Kidney glomerular epithelial cell (primary cell): ENCODE measurements around the gene SRGAP1.
A peak's percentile ranks its signal among the peaks of the same experiment; 100 is the strongest.
"Not testable (repeated sequence)": the region's sequence is repeated elsewhere in the genome, so short reads cannot be mapped to it uniquely, and the experiment has no call there.

Experiments
- DNase-seq: peaks from one replicate; lab custom pipeline; 2025; lab: John Stamatoyannopoulos, UW

SRGAP1 gene

DNA sequence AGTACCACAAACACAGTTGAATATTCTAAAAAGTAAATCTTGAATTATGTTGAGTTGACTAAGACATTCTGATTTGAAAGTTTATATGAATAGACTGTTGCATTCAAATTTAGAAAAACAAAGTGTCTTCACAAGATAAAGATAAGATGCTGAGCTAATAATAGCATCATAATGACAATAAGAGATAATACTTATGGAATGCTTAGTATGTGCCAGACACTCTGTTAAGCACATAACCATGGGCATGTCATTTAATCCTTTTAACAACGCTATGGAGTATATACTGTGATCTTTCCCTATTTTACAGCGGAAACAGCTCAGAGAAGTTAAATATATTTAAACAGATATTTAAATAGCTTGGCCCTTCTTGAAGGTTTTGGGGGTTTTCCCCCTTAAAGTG, 163.4 kb downstream of the SRGAP1 start:
- no peak for DNase-seq

DNA sequence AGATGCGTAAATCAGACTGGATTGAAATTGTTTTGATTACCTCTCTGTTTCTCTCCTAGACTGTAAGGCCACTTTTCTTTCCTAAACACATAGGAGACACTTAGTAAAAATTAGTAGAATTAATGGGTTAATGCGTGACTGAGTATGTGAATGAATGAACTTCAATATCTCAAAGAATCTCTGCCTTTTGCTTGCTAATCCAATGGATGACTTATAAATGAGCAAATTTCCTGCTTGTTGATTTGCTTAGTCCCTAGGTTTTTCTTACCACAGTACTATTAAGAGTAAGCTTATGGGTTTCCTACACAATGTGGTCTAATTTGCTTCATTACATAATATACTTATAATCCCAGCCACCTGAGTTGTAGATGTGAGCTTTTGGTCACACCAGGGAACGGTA, 164.1 kb downstream of the SRGAP1 start:
- peak; percentile 62 for DNase-seq

DNA sequence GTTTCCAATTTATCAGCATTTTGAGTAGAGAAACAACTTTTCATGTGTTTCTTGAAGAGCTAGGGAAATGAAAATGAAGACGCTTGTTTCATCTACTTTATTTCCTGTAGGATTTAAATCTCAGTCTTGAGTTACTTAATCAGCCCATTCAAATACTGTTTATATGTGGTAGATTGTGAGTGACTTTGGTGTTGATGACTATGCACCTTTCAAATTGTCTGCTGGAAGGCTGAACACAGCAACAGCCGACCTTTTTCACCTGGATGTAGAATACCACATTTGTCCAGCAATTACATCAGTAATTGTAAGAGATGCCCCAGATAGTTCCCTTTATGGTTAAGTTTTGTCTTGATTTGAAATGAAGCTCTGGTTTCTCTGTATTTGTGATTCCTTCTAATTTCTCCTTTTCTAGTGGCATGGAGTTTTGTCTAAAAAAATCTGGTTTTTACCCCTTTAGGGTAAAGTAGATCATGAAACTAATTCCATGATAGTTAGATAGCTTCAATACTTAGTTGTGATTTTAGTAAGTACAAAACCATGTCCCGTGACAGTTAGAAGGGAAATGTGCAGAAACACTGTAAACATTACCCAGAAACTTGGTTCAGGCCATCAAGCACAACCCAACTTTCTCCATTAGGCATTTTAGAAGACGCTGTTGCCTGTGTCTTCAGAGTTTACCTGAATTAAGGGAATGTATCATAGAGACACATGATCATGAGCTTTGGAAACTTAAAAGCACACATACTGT, 165.0 kb downstream of the SRGAP1 start:
- peak; percentile 46 for DNase-seq

DNA sequence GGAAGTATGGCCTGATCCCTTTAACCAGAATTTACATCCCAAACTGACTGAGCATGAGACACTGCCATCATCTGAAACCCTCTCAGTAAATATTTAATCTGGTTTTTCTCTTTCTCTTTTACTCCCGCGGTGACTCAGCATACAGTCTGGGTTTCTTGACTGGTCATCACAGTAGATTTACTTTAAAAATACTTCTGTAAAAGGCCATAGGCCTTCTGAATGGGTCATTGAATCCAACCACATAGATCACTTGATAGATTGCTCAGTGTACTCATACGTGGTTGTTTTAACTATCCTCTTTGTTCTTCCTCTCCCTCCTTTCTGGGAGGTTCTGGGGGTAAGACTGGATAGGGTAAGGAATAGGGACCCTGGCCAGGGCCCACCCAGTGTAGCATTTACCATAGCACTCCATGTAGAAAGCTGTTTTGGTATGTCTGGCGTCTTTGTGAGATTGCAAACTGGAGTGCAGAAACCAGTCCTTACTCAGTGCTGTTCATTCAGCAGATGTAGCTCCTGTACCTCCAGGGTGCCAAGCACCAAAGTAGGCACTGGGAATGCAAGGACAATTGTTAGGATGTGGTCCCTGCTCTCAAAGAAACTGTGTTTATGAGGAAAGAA, 165.7 kb downstream of the SRGAP1 start:
- DNase-seq: peak; percentile 98

DNA sequence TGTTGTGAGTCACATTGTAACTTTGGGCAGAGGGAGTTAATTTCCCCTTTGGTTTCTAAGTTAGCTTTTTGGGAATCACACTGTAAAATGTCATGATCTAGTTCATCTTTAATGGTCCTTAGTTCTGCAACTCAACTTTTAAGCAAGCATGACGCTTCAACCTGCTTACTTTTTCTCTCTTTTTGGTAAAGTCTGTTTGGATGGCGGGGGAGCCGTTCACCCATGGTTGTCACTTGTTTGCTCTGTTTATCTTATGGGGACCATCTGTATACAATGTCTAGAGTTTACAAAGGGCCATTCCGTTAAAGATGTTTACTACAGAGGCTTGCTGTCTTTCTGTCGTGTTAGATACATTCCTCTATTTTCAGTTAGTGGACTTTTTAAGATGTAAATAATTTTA, 172.0 kb downstream of the SRGAP1 start:
- no peak for DNase-seq

DNA sequence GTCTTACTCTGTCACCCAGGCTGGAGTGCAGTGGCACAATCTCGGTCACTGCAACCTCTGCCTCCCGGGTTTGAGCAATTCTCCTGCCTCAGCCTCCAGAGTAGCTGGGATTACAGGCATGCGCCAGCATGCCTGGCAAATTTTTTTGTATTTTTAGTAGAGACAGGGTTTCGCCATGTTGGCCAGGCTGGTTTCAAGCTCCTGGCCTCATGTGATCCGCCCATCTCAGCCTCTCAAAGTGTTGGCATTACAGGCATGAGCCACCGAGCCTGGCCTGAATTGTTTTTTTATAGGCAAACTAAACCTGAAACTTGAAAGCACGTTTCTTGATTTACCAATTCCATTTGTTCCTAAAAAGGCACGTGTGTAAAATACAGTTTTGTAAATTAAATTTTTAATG, 173.6 kb downstream of the SRGAP1 start:
- not testable (repeated sequence) for DNase-seq

DNA sequence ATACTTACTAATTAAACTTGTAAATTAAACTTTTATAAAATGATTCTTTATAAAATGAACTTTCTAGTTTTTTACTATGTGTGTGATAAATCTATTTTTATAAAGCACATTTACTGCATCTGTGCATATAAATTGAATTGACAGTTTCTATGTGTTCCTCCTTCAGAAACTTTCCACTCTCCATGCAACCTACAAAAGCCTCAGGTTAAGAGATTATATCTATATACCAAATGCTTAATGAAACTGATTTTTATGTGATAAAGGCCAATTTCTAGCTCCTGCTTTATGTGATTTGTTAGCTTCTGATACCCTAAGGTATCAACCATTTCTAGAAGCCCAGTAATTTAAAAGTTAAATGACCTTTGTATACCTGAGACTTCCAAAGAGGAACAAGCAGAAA, 174.0 kb downstream of the SRGAP1 start:
- DNase-seq: no peak

DNA sequence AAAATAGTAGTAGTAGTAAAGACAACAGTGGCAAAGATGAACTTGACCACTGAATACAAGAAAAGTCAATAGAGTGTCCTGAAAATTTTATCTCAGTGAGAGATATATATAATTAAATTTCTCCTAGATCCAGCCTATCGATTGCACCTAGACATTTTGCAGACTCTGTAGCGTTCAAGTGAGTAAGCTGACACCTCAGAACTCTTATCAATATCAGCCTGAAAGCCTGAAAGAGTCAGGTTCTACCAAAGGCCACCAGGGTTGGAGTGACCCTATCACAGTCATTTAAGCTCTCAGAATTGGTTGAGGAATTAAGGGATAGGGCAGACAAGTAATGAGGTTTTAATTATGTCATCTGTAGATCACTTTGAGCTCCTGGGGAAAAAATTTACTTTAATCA, 174.6 kb downstream of the SRGAP1 start:
- DNase-seq: no peak

DNA sequence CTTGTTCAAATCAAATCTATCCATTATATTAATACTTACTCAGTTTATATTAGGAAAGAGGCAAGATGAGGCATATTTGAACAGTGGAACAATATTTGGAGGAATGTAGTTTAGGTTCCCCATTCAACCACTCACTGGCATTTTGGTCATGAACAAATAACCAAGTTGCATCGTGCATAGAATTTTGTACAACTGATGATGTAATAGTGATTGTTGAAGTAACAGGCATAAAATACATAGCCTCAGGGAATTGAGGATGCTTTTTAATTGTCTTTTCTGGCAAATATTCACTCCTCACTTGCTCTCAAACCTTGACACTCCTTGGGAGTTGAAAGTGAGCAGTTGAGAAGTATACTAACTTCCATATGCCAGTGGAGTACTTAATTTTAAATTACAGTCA, 175.2 kb downstream of the SRGAP1 start:
- no peak for DNase-seq

DNA sequence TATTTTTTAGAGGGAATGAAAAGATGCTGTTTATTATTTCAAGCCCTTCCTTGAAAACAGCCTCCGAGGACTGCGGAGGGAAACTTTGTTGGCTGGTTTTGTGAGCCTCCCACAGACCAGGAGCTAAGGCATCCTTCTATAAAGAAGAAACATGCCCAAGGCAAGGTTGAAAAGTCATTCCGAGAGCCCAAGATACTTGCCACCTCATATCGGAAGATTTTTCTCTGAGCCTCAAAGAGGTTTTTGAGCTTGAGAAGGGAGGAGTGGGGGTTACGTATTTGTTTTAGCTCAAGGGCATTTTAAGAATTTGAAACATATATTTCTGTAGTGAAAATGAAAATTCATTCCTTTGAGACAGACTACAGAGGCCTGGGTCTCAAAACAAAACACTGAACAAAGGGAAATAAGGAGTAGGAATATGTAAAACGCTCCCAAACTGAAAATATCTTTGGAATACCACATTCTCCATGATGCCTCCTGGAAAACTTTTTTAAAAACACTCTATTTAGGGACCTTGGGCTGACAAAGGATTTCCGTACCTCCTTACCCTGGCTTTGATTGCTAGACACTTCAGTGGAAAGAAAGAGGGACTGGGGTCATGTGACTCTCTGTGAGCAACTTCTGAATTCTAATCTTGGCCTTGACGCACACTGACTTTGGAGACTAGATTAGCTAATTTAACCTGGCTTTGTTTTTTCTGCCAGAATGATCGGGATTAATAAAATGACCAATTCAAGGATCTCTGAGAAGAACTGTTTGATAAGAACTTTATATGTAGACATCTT, 180.9 kb downstream of the SRGAP1 start:
- DNase-seq: no peak

DNA sequence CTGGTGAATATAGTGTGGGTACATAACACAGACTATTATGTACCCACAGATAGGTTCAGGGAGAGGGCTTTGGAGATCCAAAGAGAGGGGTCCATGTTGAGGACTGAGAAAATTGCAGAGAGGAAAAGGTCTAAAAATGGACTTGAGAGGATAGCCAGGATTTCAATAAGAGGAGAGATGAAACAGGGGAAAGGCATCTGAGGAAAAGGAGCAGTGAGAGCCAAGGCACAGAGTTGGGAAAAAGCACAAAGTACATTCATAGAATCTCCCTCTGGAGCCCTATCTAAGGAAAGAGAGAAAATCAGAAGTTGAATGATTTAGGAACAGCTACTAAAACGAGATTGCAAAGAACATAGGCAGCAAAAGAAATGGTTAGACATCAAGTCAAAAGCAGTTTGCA, 182.8 kb downstream of the SRGAP1 start:
- DNase-seq: no peak

DNA sequence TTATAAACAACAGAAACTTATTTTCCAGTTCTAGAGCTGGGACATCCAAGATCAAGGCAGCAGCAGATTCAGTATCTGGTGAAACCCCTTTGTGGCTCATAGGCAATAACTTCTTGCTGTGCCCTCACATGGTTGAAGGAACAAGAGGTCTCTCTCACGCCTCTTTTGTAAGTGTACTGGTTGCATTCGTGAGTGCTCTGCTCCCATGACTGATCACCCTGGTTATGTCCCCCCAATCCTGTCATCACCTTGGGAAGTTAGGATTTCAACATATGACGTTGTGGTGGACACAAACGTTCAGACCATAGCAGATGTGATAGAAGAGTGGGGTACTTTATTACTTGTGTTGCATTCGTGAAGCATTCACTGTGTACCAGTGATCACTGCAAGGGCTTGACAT, 184.0 kb downstream of the SRGAP1 start:
- no peak for DNase-seq

DNA sequence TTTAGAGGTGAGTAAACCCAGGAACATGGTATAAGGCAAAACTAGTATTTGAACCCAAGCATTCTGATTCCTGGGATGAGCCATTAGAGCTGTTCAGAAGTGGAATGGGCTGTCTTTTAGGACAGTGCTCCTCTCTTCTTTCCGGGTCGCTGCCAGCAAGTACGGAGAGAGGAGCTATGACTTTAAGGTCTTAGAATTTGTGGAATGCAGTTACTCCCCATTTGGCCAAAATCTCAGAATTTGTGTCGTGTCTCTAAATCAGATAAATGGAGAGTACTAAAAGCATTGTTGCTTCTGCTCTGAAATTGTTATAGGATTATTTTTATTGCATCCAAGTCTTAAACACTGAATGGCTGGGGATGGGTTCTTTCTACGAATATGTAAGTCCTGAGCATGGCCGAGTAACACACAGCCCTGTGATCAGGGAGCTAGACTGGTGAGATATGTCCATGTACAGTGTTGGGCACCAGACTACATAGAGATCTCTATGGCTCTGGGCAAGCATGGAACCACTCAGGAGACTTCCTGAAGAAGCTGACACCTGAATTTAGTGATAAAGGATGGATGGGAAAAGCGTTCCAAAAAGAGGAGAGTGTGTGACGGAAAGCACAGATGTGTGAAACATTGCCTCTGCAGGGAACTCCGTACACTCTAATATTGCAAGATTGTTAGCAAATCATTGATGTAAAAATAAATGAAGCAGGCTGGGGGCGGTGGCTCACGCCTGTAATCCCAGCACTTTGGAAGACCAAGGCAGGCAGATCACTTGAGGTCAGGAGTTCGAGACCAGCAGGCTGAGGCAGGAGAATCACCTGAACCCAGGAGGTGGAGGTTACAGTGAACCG, 184.7 kb downstream of the SRGAP1 start:
- DNase-seq: no peak

DNA sequence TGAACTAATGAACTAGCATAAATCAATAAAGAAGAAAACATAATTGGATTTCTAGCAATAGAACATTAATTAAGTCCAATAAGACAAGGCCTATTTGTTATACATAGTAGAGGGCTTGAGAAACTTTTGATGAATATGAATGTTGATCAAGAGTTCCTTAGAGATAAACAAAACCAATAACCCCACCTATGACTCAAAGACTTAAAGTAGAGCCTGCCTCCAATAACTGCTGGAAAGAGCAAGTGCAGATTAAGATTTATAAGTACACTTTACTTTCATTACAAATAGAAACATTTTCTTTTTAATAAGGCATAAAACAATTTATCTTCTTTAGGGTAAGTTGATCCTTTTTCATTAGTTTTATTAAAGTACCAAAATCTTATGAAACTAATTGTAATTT, 185.7 kb downstream of the SRGAP1 start:
- no peak for DNase-seq

DNA sequence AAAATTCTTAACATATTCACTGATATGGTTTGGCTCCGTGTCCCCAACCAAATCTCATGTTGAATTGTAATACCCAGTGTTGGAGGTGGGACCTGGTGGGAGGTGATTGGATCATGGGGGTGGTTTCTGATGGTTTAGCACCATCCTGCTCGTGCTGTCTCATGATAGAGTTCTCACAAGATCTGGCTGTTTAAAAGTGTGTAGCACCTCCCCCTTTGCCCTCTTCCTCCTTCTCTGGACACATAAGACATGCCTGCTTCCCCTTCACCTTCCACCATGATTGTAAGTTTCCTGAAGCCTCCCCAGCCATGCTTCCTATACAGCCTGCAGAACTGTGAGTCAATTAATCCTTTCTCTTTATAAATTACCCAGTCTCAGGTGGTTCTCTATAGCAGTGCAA, 189.6 kb downstream of the SRGAP1 start:
- not testable (repeated sequence) for DNase-seq

DNA sequence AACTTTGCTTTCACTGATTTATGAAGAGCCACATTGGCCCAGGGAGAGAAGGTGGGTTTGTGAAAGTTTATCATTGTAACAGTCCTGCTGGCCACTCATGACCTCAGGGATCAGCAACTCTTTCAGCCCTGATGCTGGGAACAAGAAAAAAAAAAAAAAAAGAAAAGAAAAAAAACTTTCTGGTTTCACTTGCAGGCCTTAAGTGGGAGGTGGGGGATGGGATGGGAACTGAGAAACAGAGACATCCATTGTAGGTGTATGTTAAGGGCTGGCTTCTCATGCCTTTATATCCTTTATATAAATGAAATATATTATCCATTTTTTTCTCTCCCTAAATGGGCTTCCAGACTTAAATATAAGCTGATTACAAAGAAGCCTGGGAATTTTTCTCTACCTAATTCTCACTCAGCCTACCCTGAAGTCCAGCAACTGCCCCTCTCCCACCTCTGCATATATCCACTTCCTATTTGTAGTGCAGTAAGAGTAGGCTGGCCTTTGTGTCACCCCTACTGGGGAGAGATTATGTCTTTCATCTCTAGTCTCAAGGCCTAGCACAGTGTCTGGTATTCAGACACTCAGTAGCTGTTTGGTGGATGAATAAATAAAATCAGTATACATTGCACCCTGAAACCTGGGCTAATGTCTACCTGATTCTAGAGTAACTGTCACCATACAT, 190.5 kb downstream of the SRGAP1 start:
- DNase-seq: no peak

DNA sequence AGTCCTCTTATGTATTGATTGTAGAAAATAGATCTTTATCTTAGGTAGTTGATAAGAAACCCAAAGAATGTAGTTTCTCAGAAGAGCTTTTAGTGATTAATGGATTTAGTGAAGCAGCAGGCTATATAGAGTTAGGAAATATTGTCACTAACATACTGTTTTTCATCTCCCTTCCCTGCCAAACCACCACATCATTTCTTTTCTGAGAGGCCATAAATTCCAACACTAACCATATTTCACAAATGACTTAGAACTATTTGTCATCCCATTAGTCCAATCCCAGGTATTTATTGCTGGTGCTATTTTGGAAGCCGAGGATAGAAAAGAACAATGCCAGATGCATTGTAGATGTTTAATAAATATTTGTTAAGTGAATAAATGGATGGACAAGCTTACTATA, 191.9 kb downstream of the SRGAP1 start:
- DNase-seq: no peak

DNA sequence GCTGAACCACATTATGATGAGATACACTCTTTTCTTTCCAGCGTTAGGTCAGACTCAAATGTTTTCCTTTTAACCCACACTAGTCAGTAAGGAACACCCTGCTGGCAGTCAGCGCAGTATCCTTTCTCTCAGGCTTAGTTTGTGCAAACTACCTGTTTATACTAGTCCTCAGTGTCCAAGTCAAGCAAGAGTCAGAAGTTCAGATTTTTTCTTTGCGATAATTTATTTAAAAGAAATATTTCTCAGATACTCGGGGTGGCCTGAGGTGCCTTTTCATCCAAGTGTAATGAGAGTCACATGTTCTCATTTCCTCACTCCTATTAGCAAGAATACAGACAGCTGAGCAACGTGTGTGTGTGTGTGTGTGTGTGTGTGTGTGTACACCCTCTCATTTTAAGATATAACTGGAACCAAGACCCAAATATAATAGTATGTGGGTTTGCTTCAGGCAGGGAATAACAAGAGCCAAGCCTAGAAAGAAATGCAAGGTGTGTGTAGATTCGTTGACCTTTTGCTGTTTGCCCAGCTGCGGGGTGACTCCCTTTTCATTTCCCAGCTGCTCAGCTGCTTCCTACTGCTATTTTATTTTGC, 194.9 kb downstream of the SRGAP1 start:
- no peak for DNase-seq

DNA sequence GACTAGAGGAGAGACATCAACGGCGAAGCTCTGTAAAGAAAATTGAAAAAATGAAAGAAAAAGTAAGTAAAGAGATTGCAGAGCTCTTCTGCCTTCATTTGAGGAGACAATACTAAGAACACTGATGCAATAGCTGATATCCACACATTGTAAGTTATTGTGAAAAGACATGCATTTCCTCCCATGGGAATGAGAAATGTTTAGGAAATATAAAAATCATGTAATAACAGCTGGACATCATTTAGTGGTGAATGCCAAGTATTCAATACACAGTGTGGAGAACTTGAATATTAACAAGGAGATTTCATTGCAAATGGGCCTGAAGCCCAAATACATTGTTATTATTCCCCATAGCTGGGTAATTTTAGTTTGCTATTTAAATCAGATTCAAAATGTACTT, 198.4 kb downstream of the SRGAP1 start:
- no peak for DNase-seq

DNA sequence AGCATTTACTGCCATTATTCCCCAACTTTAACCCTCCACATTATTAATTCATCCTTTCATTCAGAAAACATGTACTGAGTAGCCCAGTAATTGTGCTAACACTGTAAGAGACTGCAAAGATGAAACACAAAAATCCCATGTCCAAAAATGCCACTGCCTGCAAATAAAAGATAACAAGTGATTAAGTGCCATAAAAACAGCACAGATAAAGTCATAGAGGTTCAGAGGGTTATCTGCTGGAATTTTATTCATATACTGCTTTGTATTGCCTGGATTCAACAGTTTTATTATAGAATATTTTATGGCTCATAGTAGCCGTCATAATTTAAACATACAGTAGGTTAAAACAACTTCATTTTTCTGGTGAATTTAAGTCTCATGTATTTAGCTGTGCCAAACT, 199.7 kb downstream of the SRGAP1 start:
- no peak for DNase-seq

DNA sequence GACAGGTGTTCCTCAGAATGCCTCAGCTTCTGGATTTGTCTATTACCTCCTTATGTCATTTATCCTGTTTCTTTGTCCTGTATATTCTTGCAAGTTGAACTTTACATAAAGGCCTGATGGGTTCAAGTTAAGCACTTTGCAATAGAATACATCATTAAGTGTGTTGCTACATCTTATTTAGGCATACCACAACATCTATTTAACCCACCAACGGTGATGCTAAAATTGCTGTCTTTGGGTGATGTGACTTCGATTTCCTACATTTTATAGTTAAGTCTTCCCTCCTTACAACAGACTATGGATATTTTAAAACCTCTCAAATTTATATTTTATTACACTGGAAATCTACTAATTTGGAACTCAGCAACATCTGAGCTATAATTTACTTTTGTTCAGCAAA, 206.6 kb downstream of the SRGAP1 start:
- DNase-seq: no peak
